Measurements from ENCODE around the gene STIP1. TPM values are rescaled to one million over a fixed set of nuclear protein-coding genes. Genes with fewer than 3 reads are reported as not detected.

The STIP1 gene
- total RNA-seq, 4 donors from 2014 or later, result 88.6 to 134 (median 94.0) TPM

- H3K27me3 ChIP-seq, result no peaks in the 10 kb centered on the region
- no peak overlapping the region for H3K27ac ChIP-seq
- H3K4me1 ChIP-seq, result peaks cover 0 to 30% (median 0%) of the 10 kb centered on the region in 3 donors
- no peak for ATAC-seq
- H3K4me3 ChIP-seq, result no peak overlapping the region
- peaks cover 0 to 17% of the 10 kb centered on the region in 2 donors for H3K36me3 ChIP-seq
- H3K9me3 ChIP-seq, result no peaks in the 10 kb centered on the region
- WGBS, 2 donors (ENCODE audit: low coverage in 1 of 2), result 96% methylated on average over 3 of the region's 8 CpGs; no CpG with 5 or more reads in 1 of the 2 donors
- no peak for TF ChIP-seq POLR2A (IDR thresholded peaks at IDR 0.05)
- TF ChIP-seq POLR2AphosphoS5 (IDR thresholded peaks at IDR 0.05), result no peak
- TF ChIP-seq CTCF (IDR thresholded peaks at IDR 0.05), result no peak
- TF ChIP-seq EP300 (IDR thresholded peaks at IDR 0.05), result no peak
Observed at GRCh38 chr11:64151337-64151736, 34.6 kb upstream of the STIP1 start.

- peaks cover 0 to 17% of the 10 kb centered on the region in 2 donors for H3K36me3 ChIP-seq
- H3K4me1 ChIP-seq, result peaks cover 0 to 24% (median 0%) of the 10 kb centered on the region in 3 donors
- no peak overlapping the region for H3K4me3 ChIP-seq
- H3K9me3 ChIP-seq, result no peaks in the 10 kb centered on the region
- TF ChIP-seq CTCF (IDR thresholded peaks at IDR 0.05), result peak in 3 of 4 experiments; percentile 92 to 100 (median 94)
- TF ChIP-seq POLR2AphosphoS5 (IDR thresholded peaks at IDR 0.05), result no peak
- no peak for TF ChIP-seq EP300 (IDR thresholded peaks at IDR 0.05)
- ATAC-seq, result peak; percentile 65
- no peaks in the 10 kb centered on the region for H3K27me3 ChIP-seq
- H3K27ac ChIP-seq, result no peak overlapping the region
- WGBS, 2 donors (ENCODE audit: low coverage in 1 of 2), result 13 to 14% methylated on average over 1 of the region's 23 CpGs
Observed at GRCh38 chr11:64152841-64153691, 32.9 kb upstream of the STIP1 start.

- no peak overlapping the region for H3K4me3 ChIP-seq
- H3K27me3 ChIP-seq, result no peaks in the 10 kb centered on the region
- peaks cover 0 to 17% (median 0%) of the 10 kb centered on the region in 3 donors for H3K4me1 ChIP-seq
- 42 to 43% methylated on average over 5 to 8 of the region's 8 CpGs for WGBS, 2 donors (ENCODE audit: low coverage in 1 of 2)
- no peak for TF ChIP-seq EP300 (IDR thresholded peaks at IDR 0.05)
- TF ChIP-seq CTCF (IDR thresholded peaks at IDR 0.05), result no peak
- TF ChIP-seq POLR2A (IDR thresholded peaks at IDR 0.05), result no peak
- no peak for TF ChIP-seq POLR2AphosphoS5 (IDR thresholded peaks at IDR 0.05)
- H3K9me3 ChIP-seq, result no peaks in the 10 kb centered on the region
- no peak overlapping the region for H3K27ac ChIP-seq
- no peak for ATAC-seq
- peaks cover 0 to 17% of the 10 kb centered on the region in 2 donors for H3K36me3 ChIP-seq
Observed at GRCh38 chr11:64153812-64154211, 32.2 kb upstream of the STIP1 start.

GRCh38 chr11:64156235-64157011 is 29.5 kb upstream of the STIP1 start:
- Histone ChIP-seq H3K27me3 (no peaks in the 10 kb centered on the region), H3K9me3 (no peaks in the 10 kb centered on the region), H3K4me3 (no peak overlapping the region), H3K4me1 (peaks cover 0 to 11% (median 0%) of the 10 kb centered on the region in 3 donors), H3K27ac (no peak overlapping the region), H3K36me3 (no peaks in the 10 kb centered on the region)
- no peak for ATAC-seq
- TF ChIP-seq POLR2A (IDR thresholded peaks at IDR 0.05) (no peak), EP300 (IDR thresholded peaks at IDR 0.05) (no peak), POLR2AphosphoS5 (IDR thresholded peaks at IDR 0.05) (no peak), CTCF (IDR thresholded peaks at IDR 0.05) (no peak)
- WGBS, 2 donors (ENCODE audit: low coverage in 1 of 2), result 80 to 100% methylated on average over 1 of the region's 14 CpGs

Measured in gastroesophageal sphincter (tissue), 4 donors.